ENCODE data around the gene GPR63. TPM values are rescaled to one million over a fixed set of nuclear protein-coding genes. Genes with fewer than 3 reads are reported as not detected.

The GPR63 gene
- total and polyA plus RNA-seq, 2 of the 13 experiments (the other 11 are each of a cell fraction or from before 2014, with no cell fraction given), result 0.01 to 0.02 TPM

DNA sequence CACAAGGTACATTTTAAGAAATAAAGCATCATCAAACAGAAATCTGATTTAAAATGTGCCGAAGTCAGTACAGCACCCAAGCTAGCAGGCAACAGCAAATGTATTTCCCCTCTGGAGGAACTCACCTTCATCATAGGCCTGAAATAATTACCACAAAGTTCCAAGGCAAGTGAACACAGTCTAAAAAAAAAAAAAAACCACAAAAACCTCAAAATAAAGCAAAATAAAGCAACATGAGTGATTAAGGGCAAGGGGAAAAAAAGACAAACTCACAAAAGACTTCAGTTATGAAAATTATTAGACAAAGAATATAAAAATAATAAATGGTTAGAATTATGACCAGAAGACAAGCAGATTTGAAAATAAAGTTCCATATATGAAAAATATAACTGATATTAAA lies 10.4 kb downstream of the GPR63 start:
- no peak for DNase-seq (ENCODE audit: low spot score)
- in situ Hi-C loops (cut with HindIII; ENCODE audit: extremely low pct_ligation_motif_present, low pct_unique_long_range_greater_than_20kb), result no loop called here
- H3K9ac ChIP-seq (ENCODE audit: insufficient read depth, low read depth, low read length), result no peak overlapping the region
- H3K36me3 ChIP-seq (replicated peaks in 1 of 2; ENCODE audit: control insufficient read depth in 1 of 2, insufficient read depth in 2 of 2, low read length in 2 of 2), result no peaks in the 10 kb centered on the region
- 44% methylated on average over 1 of the region's 1 CpG for WGBS (ENCODE audit: low lambda C conversion rate)
- no peaks in the 10 kb centered on the region for H3K4me1 ChIP-seq (ENCODE audit: insufficient read depth, low read length)
- ChIA-PET POLR2A (no interaction called here), CTCF (ENCODE audit: low intra/inter-chr PET ratio, low total read pairs) (no interaction called here)
- no peak overlapping the region for H3K27ac ChIP-seq (ENCODE audit: extremely low read length, insufficient read depth, low read length)
- H3K79me2 ChIP-seq (ENCODE audit: insufficient read depth, low read length), result no peaks in the 10 kb centered on the region
- H3K27me3 ChIP-seq (ENCODE audit: control insufficient read depth in 1 of 2, insufficient read depth in 2 of 2, low read length in 2 of 2), result no peaks in the 10 kb centered on the region
- no peak overlapping the region for H3K4me3 ChIP-seq (replicated peaks in 1 of 3; ENCODE audit: insufficient read depth in 1 of 3, low read depth in 2 of 3, low read length in 3 of 3)
- intact Hi-C loops (cut with micrococcal nuclease; ENCODE audit: unreplicated experiment), result no loop called here
- H2AFZ ChIP-seq (ENCODE audit: low read length), result no peak overlapping the region
- H4K20me1 ChIP-seq (ENCODE audit: insufficient read depth, low read length), result no peaks in the 10 kb centered on the region
- no peak for FAIRE-seq
- TF ChIP-seq PPARG (CRISPR knock-in tag; conservative IDR thresholded peaks at IDR 0.05) (no peak), SP2 (CRISPR knock-in tag; IDR thresholded peaks at IDR 0.05) (no peak), ZNF639 (CRISPR knock-in tag; conservative IDR thresholded peaks at IDR 0.05) (no peak), CREB3 (CRISPR knock-in tag; IDR thresholded peaks at IDR 0.05) (no peak), FUBP1 (CRISPR knock-in tag; IDR thresholded peaks at IDR 0.05; ENCODE audit: borderline replicate concordance) (no peak), ARID2 (CRISPR knock-in tag; IDR thresholded peaks at IDR 0.05; ENCODE audit: borderline replicate concordance) (no peak), ZNF883 (CRISPR knock-in tag; IDR thresholded peaks at IDR 0.05; ENCODE audit: not compliant biosample characterization) (no peak), ZNF816 (CRISPR knock-in tag; IDR thresholded peaks at IDR 0.05; ENCODE audit: borderline replicate concordance) (no peak), BRD4 (CRISPR knock-in tag; IDR thresholded peaks at IDR 0.05) (no peak), DDIT3 (CRISPR knock-in tag; IDR thresholded peaks at IDR 0.05) (no peak)
- TF ChIP-seq, protein P1, sequence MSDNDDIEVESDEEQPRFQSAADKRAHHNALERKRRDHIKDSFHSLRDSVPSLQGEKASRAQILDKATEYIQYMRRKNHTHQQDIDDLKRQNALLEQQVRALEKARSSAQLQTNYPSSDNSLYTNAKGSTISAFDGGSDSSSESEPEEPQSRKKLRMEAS (IDR thresholded peaks at IDR 0.05), result no peak
- TF ChIP-seq, protein P2, sequence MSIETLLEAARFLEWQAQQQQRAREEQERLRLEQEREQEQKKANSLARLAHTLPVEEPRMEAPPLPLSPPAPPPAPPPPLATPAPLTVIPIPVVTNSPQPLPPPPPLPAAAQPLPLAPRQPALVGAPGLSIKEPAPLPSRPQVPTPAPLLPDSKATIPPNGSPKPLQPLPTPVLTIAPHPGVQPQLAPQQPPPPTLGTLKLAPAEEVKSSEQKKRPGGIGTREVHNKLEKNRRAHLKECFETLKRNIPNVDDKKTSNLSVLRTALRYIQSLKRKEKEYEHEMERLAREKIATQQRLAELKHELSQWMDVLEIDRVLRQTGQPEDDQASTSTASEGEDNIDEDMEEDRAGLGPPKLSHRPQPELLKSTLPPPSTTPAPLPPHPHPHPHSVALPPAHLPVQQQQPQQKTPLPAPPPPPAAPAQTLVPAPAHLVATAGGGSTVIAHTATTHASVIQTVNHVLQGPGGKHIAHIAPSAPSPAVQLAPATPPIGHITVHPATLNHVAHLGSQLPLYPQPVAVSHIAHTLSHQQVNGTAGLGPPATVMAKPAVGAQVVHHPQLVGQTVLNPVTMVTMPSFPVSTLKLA (IDR thresholded peaks at IDR 0.05), result no peak
- ATAC-seq, result no peak
- H3K9me3 ChIP-seq (ENCODE audit: low read length), result no peaks in the 10 kb centered on the region
- no TSS peak for BruUV-seq (replicated peaks)
- no peak overlapping the region for H3K4me2 ChIP-seq (ENCODE audit: low read depth, low read length)
